22Rv1 (cell line): Measurements from ENCODE around the gene PRSS3.
"Not testable (repeated sequence)": the region's sequence is repeated elsewhere in the genome, so short reads cannot be mapped to it uniquely, and the experiment has no call there.

Experiments
- H3K27ac ChIP-seq: fragments of 450-650 bp; 2 replicates; pipeline ENCODE4 v1.5.1; 2017
- CTCF ChIP-seq: fragments of 450-650 bp; IDR thresholded peaks from 2 replicates; pipeline ENCODE4 v1.5.1; 2017; ENCODE audit warnings: mild to moderate bottlenecking
- ZFX ChIP-seq: fragments of 450-650 bp; IDR thresholded peaks from 2 replicates; pipeline ENCODE4 v1.6.1; 2017; ENCODE audit warnings: antibody characterized with exemption, borderline replicate concordance

Gene PRSS3

GRCh38 chr9:33781736-33782135 lies 13.6 kb upstream of the PRSS3 start:
- TF ChIP-seq ZFX, result no peak
- no peak for TF ChIP-seq CTCF
- H3K27ac ChIP-seq, result no peak overlapping the region

- H3K27ac ChIP-seq, result no peak overlapping the region
- TF ChIP-seq CTCF, result no peak
- no peak for TF ChIP-seq ZFX
These were observed 12.8 kb upstream of the PRSS3 start for GRCh38 chr9:33782395-33783152.

- TF ChIP-seq ZFX (no peak), CTCF (peak; percentile 21; the same call in 1 of the 2 replicates)
- H3K27ac ChIP-seq, result no peak overlapping the region
These were observed 9.4 kb upstream of the PRSS3 start for GRCh38 chr9:33785914-33786313.

- no peak overlapping the region for H3K27ac ChIP-seq
- TF ChIP-seq ZFX, result no peak
- no peak for TF ChIP-seq CTCF
These were observed 8.7 kb upstream of the PRSS3 start for GRCh38 chr9:33786681-33787080.

GRCh38 chr9:33787839-33788238 lies 7.5 kb upstream of the PRSS3 start:
- no peak overlapping the region for H3K27ac ChIP-seq
- peak; percentile 18; the same call in 1 of the 2 replicates for TF ChIP-seq CTCF
- no peak for TF ChIP-seq ZFX

- not testable (repeated sequence) for H3K27ac ChIP-seq
These were observed 5.9 kb upstream of the PRSS3 start for GRCh38 chr9:33789429-33789828.

GRCh38 chr9:33791117-33791516 lies 4.2 kb upstream of the PRSS3 start:
- H3K27ac ChIP-seq, result no peak overlapping the region
- no peak for TF ChIP-seq ZFX
- no peak for TF ChIP-seq CTCF

GRCh38 chr9:33793496-33793895 lies 1.9 kb upstream of the PRSS3 start:
- H3K27ac ChIP-seq, result not testable (repeated sequence)
